ENCODE data around the gene CDCA7L.

Gene CDCA7L, protein sequence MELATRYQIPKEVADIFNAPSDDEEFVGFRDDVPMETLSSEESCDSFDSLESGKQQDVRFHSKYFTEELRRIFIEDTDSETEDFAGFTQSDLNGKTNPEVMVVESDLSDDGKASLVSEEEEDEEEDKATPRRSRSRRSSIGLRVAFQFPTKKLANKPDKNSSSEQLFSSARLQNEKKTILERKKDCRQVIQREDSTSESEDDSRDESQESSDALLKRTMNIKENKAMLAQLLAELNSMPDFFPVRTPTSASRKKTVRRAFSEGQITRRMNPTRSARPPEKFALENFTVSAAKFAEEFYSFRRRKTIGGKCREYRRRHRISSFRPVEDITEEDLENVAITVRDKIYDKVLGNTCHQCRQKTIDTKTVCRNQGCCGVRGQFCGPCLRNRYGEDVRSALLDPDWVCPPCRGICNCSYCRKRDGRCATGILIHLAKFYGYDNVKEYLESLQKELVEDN

DNA sequence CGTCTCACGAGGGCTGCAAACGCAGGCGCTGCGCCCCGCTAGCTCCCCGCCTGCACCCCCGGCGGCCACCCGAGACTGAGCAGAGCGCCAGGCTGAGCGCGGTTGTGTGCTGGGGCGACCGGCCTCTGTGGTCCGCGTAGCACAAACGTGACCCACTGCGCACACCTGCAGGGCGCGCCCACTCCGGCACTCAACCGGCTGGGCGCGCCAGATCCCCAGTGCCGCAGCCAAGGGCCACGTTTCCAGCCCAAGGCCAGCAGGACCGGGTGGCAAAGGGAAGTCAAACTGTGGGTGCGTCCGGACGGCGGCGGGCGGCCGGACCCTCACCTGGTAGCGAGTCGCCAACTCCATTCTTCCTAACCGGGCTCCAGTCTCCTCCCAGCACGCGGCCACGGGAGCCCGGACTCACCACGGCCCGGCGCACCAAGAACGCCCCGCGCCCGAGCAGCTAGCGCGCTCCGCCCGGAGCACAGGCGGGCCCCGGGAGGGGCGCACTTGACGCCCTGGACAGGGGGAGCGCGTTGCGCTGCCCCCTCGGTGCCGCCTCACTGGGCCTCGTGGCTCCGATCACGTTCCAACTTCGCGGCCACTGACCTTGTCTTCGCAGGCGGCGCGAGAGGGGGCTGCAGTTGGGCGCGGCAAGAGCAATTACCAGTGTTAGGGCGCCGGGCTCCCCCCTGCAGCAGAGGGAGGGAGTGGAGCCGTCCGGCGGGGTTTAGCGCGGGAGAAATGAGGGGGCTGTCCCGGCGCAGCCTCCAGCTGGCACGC lies at the start of gene CDCA7L:
TSS of gene CDCA7L (minus strand) at position 446 of the 768 bp plus-strand sequence. CDS start at position 351, 95 bp downstream.
- DNase-seq (ENCODE audit: low spot score) (peak; percentile 50), FAIRE-seq (no peak)

DNA sequence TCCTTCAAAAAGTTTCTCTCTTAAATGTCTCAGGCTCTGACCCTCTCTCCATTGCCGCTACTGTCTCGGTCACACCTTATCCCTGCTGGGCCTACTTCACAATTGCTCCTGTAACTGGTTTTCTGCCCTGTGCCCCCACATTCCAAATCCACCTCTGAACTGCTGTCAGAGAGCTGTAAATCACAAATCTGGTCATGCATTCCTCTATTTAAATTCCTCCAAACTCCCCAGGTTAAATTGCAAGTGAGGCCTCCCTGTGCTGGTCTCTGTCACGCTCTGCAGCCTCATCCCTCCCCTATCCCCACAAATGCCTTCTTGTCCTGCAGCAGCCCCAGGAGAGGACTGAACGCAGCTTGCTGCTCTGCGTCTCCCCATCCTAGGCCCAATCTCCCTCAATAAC lies 40.4 kb upstream of the CDCA7L start:
- DNase-seq (ENCODE audit: low spot score) (no peak), FAIRE-seq (no peak)

DNA sequence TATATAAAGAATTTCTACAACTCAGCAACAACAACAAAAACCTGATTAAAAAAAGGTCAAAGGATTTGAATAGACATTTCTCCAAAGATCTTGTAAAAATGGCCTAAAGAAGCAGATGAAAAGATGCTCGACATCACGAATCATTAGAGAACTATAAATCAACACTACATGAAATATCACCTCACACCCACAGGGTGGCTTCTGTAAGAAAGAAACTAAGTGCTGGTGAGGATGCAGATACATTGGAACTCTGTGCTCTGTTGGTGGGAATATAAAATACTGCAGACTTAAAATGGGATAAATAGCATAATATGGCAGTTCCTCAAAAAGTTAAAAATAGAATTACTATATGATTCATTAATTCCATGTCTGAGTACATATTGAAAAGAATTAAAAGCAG lies 38.3 kb upstream of the CDCA7L start:
- no peak for DNase-seq (ENCODE audit: low spot score)
- FAIRE-seq, result no peak

DNA sequence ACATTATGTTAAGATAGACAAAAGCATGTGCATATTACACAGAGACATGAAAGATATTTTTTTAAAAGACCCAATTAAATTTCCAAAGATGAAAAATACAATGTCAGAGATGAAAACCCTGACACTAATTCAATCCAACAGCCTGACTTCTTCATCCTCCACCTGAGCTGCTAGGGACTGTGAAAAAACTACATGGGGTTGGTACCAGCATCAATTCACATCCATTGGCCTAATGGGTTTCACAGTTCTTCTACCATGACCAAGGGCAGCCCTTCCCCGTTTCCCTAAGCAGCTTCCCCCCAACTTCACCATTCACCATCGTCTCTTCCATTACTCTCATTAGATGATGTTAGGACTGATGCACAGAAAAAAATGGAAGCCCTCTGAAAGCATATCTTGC lies 37.4 kb upstream of the CDCA7L start:
- DNase-seq (ENCODE audit: low spot score) (no peak), FAIRE-seq (no peak)

DNA sequence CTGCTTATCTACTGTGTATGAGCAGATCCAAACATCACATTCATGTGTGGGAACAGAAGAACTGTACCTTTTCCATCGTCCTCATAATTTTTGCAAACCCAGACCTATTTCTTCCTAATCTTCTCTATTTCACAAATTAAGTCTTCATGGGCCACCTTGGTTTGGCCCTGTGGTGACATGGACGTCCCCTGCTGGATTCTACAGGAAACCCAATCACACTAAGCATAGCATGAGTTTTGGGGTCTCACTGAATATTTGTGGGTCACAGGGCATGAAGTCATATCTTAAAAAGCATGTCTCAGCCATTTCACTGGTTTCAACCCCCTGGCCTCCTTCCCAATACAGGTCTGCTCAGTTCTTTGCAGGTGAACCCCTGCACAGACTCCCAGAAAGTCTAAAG lies 35.8 kb upstream of the CDCA7L start:
- FAIRE-seq (no peak), DNase-seq (ENCODE audit: low spot score) (no peak)

DNA sequence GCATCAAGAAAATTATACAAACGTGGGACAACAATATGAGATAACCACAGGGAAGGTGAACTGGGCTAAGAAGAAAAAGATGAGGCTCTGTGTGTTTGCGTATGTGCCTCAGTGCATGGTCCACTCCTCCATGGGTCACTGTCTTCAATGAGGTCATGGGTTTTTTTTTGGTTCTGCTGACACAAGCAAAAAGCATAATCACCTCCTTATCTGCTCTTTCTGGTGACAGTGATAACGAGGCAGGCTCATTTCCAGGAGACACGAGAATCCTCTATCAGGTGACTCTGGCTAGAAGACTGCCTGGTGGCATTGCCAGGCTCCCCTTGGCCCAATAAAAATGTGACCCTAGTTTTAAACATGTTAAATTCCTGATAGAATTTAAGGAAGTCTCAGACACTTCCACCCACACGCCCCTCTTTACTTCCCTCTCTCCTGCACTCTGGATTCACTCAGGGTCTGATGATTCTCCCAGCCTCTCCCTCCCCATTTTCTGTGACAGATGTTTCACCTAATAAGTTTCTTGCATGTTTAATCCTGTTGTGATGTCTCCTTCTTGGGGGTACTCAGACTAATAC lies 35.3 kb upstream of the CDCA7L start:
- FAIRE-seq, result no peak
- DNase-seq (ENCODE audit: low spot score), result no peak

DNA sequence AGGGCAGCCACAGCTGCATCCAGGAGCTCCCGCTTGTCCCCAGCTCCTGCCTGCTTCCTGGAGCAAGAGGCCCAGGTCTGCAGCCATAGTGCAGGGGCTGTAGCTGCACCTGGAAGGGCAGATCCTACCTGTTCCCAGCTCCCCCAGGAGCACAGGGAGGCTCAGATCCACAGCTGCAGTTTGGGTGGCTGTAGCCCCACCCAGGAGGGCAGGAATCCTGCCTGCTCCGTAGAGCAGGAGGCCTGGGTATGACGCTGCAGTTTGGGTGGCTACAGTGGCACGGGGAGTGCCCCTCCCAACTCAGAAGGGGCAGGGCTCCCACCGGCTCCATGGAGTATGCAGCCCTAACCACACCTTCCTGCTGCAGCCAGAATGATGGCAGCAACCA lies 26.7 kb upstream of the CDCA7L start:
- FAIRE-seq (no peak), DNase-seq (ENCODE audit: low spot score) (no peak)

DNA sequence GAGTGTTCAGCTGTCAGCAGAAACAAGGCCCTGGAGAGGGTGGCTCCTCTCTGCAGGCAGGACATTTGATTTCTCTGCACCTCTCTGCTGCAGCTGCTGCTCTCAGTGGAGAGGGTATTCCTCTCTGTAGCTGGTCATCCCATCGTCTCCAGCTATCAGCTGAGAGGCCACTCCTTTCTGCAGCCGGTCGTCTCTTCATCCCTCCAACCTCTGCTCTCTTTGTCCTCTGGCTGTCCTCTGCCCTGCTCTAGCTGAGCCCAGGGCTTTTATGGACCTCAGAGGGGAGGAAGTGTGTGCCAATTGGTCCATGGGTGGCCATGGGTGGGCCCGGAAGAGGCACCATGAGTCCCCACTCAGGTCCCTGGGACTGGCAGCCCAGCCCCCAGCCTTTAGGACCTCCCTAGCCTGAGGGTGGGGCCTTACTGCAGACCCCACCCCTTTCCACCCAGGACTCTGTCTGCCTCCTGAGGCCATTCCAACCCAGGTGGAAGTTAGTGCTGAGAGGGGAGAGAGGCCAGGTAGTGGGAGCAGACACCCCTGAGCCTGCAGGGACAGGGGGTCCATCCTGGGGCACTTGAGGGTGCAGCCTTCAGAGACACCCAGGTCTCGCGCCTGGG lies 26.2 kb upstream of the CDCA7L start:
- FAIRE-seq (no peak), DNase-seq (ENCODE audit: low spot score) (no peak)

DNA sequence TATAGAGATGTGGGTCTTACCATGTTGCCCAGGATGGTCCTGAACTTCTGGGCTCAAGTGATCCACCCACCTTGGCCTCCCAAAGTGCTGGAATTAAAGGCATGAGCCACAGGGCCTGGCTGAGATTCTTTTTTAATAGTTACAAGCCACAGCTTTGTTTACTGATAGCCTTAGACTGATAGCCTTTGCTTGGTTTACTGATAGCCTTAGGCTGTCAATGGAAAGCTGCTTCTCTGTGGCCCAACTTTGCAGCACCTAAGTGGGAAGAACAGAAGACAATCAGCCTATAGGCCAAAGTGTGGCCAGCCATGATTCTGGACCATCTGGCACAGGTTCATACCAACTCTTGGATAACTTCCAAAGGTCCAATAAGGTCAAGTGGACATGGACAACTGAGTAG lies 24.1 kb upstream of the CDCA7L start:
- FAIRE-seq, result no peak
- no peak for DNase-seq (ENCODE audit: low spot score)

DNA sequence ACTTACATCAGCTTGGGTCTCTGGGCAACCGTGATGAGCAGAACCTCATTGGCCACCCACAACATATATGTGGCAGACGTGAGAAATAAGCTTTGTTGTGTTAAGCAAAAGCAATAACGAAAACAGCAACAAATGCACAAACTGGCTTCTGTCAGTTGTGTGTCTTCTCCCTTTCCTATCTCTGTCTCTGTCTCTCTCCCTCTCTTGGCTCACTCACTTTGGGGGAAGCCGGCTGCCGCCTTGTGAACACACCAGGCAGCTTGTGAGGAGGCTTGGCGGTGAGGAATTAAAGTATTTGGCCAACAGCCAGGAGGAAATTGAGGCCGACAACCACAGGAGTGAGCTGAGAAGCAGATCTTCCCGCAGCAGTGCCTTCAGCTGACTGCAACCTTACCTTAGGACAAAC lies 21.9 kb upstream of the CDCA7L start:
- FAIRE-seq, result no peak
- DNase-seq (ENCODE audit: low spot score), result no peak

DNA sequence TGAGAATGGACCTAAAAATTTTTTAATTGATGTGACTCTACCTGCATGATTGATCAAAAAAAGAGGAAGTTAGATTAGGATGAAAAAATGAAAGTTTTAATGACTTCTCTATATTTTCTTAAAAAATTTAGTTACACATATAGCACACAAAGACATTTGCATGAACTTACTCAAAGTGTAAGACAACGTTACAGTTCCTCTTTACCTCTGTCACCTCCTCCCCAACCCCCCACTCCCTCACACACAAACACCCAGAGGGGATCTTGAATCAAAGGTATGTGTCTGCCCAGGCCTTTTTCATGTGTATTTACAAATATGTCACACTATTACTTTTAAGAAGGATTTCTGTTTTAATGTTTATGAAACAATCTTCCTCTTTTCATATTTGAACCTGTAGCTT lies 20.6 kb upstream of the CDCA7L start:
- DNase-seq (ENCODE audit: low spot score), result no peak
- no peak for FAIRE-seq

DNA sequence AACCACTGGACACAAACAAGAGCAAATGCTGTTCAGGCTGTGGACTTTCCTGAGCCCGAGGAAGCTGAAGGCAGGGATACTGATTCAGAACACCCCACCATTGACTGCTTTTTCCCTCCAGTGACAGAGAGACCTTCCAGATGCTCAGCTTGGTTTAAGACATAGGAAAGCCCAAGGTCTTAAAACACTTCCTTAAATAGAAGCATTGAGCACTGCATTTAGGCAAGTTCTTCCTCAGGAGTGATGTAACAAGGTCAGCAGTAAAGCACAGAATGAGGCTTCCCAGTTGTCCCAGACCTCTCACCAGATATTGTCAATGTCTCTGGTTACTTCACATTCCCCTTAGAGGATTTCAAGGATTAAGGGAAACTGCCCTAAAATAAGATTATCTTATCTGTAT lies 19.6 kb upstream of the CDCA7L start:
- no peak for FAIRE-seq

DNA sequence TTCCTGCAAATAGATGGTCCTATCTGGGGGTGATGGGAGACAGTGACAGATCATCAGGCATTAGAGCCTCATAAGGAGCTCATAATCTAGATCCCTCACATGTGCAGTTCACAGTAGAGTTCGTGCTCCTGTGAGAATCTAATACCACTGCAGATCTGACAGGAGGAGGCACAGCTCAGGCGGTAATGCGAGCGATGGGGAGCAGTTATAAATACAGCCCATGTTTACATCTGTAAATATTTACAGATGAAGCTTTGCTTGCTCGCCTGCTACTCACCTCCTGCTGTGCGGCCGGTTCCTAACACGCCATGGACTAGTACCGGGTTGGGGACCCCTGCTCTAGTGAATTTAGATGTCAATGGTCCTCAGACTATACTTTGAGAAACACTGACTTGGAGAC lies 17.0 kb upstream of the CDCA7L start:
- no peak for DNase-seq (ENCODE audit: low spot score)
- FAIRE-seq, result no peak

More for the DNA sequence above, 19.6 kb upstream of the CDCA7L start:
- DNase-seq (ENCODE audit: low spot score), result no peak

DNA sequence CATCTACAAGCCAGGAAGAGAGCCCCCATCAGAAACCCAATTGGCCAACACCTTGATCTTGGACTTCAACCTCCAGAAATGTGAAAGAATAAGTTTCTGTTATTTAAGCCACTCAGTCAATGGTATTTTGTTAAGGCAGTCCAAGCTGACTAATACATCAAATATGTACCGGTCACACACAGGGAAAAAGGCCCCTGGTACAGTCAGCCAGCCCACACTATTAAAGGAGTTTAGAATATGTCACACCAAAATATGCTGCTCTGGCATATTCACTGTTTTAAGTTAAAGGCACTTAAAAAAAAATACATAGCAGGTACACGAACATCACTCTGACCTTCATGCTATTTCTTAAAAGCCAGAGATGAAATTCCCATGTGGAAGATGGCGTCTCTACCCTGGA lies 15.2 kb upstream of the CDCA7L start:
- DNase-seq (ENCODE audit: low spot score) (peak; percentile 72), FAIRE-seq (peak; percentile 78)

DNA sequence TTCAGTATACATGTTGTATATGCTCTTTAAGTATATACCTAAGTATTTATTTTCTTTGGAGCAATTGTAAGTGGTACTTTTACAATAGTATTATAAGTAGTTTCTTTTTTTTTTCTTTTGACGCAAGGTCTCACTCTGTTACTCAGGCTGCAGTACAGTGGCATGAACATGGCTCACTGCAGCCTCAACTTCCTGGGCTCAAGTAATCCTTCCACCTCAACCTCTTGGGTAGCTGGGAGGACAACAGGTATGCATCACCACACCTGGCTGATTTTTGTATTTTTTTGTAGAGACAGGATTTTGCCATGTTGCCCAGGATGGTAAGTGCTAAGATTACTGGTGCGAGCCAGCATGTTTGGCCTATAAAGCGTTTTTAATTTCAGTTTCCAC lies 13.7 kb upstream of the CDCA7L start:
- DNase-seq (ENCODE audit: low spot score) (no peak), FAIRE-seq (no peak)

DNA sequence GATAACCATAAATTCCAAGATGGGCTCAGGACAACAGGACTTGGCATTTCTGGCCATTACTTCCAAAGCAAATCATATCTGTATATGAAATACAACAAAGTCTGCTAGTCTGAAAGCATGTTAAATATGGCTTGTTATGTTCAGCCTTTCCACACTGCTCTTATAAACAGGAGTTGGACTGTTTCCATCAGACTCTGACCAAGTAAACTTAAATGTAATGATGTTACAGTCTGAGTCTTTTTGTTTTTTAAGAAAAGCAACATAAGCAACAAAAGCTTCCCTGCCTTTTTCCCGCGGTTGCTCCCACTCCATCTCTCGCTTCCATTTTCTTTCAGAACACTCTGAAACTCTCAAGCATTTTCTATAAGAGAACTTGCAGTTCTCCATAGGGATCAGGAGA lies 8.1 kb upstream of the CDCA7L start:
- FAIRE-seq, result no peak
- DNase-seq (ENCODE audit: low spot score), result no peak

DNA sequence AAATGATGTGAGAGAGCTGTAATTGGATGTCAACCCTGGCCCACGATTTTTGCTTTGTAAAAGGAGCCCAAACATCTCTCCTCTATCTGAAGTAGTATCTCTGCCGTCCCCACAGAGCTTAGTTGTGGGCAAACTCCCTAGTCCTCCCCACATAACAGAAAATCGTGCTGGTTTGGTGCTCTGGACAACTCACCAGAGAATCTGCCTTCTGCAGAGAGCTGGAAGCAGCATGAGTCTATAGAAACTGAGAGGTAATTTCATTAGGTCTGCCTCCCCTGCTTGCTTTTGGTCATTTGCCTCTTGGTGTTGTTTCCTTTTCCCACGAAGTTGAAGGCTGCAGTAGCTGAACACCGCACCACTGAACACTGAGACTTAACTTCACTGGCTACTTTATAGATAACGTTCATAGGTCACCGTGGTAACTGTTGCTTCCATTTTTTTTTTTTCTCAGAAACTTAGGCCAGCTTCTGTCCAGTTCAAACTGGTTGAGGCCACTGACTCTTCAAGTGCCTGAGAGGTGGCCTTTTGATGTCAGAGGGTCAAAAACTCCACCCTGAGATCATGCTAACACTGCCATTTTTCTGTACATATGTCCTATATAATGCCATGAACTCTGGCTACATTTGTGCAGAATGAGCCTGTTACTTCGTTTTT lies 3.3 kb upstream of the CDCA7L start:
- FAIRE-seq (no peak), DNase-seq (ENCODE audit: low spot score) (no peak)

DNA sequence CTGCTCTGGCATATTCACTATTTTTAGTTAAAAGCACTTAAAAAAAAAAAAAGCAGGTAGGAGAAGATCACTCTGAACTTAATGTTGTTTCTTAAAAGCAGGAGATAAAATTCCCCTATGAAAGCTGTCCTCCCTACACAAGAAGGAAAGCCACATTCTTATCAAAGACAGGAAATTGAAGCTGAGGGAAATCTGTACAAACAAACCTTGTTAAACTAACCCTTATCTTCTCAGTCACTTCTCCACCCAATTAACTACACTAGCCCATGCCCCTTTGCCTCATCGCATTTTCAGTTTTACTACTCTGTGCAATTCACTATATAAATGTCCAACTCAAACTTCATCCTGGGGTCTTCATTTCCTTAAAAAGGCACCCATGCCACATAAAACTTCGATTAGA lies 2.7 kb upstream of the CDCA7L start:
- no peak for DNase-seq (ENCODE audit: low spot score)
- no peak for FAIRE-seq

DNA sequence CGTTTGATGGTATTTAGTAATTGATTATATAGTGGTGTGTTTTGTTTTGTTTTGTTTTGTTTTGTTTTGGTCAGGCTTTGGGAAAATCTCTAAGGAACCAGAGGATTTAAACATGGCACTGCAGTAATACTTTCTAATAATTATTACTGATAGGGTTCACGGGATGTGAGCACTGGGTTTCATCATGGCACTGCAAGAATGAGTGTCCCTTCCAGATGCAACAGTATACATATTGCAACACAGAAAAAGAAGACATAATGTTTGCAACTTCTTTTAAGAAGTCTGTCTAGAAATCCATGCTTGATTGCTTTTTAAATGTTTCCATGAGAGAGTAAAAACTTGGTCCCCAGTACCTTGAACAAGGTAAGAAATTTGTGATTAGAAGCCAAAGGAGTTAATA lies 2.2 kb upstream of the CDCA7L start:
- FAIRE-seq (no peak), DNase-seq (ENCODE audit: low spot score) (no peak)

DNA sequence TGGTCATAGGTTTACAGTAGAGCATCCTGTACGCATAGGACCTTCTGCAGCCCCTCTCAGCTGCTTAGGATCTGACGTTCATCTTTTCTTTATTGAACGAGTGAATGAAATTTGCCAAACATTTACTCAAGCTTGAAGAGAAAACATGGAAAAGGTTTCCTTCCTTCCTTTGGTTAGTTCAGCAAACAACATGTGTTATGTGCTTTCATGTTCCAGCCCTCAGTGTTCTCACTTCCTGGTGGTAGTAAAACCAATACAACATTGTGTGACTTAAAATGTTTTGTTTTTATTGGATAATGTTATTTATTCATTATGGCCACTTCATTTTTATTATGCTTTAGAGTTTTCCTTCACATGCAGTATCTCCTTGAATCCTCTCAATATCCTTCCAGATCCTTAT lies 1.4 kb upstream of the CDCA7L start:
- no peak for DNase-seq (ENCODE audit: low spot score)
- no peak for FAIRE-seq

DNA sequence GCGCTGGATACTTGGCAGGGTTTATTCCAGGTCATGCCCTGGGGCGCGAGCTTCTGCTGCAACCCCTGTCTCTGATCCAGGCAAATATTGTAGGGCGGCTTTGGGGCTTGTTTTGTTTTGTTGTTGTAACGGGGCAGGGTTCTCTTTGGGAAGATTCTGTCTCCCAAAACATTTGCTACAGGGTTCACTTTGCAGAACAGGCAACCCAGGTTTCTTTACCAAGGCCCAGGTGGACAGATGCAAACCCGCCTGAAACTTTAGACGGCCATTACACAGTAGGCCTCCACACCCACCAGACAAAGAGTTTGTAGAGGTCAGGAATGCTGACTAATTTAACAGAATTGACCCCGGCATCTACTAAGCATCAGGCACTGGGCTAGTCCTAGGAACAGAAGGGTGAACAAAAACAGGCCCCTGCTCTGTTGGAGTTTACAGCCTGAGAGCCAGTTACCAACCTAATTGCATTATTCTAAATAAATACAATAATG lies 567 bp upstream of the CDCA7L start:
- FAIRE-seq (no peak), DNase-seq (ENCODE audit: low spot score) (no peak)

All from RCC 7860 (cell line).